ENCODE results near the gene IDH3G. TPM values are rescaled to one million over a fixed set of nuclear protein-coding genes. Genes with fewer than 3 reads are reported as not detected.

The IDH3G gene
- total RNA-seq, 1 donor from 2014 or later: 40.3 TPM

DNA sequence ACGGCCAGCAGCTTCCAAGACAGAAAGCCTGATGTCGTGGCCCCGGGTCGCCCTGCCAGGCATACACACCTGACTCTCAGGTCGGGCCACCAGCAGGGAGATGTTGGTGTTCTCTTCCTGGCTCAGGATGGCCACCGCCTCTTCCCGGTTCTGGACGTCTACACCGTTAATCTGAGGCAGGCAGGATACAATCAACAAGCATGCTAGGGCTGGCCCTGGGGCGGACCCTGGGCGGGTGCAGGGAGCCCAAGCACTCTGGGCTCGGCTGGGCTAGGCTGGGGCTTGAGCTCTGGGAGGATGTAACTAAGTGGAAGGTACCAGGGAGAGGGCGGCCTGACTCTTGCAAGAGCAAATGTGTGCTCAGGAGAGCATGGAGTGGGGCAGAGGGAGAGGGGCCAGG lies 11.3 kb upstream of the IDH3G start:
- DNase-seq (ENCODE audit: low spot score): no peak
- peaks cover 2% of the 10 kb centered on the region for H3K27me3 Mint-ChIP-seq (ENCODE audit: insufficient read depth, low read depth)
- Histone ChIP-seq H3K79me2 (ENCODE audit: low read depth) (no peaks in the 10 kb centered on the region), H3K4me1 (no peaks in the 10 kb centered on the region), H3F3A (ENCODE audit: low read depth) (no peaks in the 10 kb centered on the region), H3K9ac (no peak overlapping the region), H3K27me3 (no peaks in the 10 kb centered on the region), H3K27ac (no peak overlapping the region), H3K36me3 (no peaks in the 10 kb centered on the region), H2AFZ (replicated peaks) (no peak overlapping the region), H3K4me3 (no peak overlapping the region), H3K4me2 (no peak overlapping the region), H4K20me1 (ENCODE audit: low read depth) (no peaks in the 10 kb centered on the region), H3K9me3 (ENCODE audit: low read depth) (no peaks in the 10 kb centered on the region)
- TF ChIP-seq EZH2 (IDR thresholded peaks at IDR 0.05) (no peak), EZH2phosphoT487 (IDR thresholded peaks at IDR 0.05) (no peak)
- TF ChIP-seq, protein P1, sequence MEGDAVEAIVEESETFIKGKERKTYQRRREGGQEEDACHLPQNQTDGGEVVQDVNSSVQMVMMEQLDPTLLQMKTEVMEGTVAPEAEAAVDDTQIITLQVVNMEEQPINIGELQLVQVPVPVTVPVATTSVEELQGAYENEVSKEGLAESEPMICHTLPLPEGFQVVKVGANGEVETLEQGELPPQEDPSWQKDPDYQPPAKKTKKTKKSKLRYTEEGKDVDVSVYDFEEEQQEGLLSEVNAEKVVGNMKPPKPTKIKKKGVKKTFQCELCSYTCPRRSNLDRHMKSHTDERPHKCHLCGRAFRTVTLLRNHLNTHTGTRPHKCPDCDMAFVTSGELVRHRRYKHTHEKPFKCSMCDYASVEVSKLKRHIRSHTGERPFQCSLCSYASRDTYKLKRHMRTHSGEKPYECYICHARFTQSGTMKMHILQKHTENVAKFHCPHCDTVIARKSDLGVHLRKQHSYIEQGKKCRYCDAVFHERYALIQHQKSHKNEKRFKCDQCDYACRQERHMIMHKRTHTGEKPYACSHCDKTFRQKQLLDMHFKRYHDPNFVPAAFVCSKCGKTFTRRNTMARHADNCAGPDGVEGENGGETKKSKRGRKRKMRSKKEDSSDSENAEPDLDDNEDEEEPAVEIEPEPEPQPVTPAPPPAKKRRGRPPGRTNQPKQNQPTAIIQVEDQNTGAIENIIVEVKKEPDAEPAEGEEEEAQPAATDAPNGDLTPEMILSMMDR (IDR thresholded peaks at IDR 0.05): no peak
- H3K9me3 Mint-ChIP-seq: peaks cover 16% of the 10 kb centered on the region
- no peak overlapping the region for H3K27ac Mint-ChIP-seq
- peaks cover 8% of the 10 kb centered on the region for H3K36me3 Mint-ChIP-seq
- no peak overlapping the region for H3K4me3 Mint-ChIP-seq
- H3K4me1 Mint-ChIP-seq: no peaks in the 10 kb centered on the region

DNA sequence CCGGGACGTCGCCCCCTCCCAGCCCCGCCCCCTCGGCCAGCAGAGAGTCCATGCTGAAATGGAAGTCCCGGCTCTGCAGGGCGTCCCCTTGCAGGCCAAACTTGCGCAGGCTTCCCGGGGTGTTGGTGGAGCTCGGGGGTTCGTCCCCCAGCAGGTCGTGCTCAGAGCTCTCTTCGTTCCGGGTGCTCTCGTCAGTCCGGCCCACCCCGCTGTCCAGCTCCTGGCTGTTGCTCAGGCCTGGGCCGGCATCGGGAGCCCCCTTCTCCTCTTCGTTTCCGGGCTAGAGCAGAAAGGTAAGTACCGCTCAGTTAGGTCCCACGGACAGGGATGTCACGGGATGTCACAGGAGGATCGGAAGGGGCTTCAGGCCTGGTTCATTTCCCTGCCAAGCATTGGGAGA lies 10.4 kb upstream of the IDH3G start:
- Histone ChIP-seq H3K9me3 (ENCODE audit: low read depth) (no peaks in the 10 kb centered on the region), H3K4me1 (no peaks in the 10 kb centered on the region), H3K27ac (no peak overlapping the region), H3K9ac (no peak overlapping the region), H3K36me3 (no peaks in the 10 kb centered on the region), H3K4me2 (no peak overlapping the region), H3K79me2 (ENCODE audit: low read depth) (no peaks in the 10 kb centered on the region), H2AFZ (replicated peaks) (no peak overlapping the region), H3K27me3 (no peaks in the 10 kb centered on the region), H3F3A (ENCODE audit: low read depth) (no peaks in the 10 kb centered on the region), H4K20me1 (ENCODE audit: low read depth) (no peaks in the 10 kb centered on the region), H3K4me3 (no peak overlapping the region)
- TF ChIP-seq, protein P1 (IDR thresholded peaks at IDR 0.05): no peak
- no peak for TF ChIP-seq EZH2phosphoT487 (IDR thresholded peaks at IDR 0.05)
- no peak for TF ChIP-seq EZH2 (IDR thresholded peaks at IDR 0.05)
- Mint-ChIP-seq H3K9me3 (peaks cover 18% of the 10 kb centered on the region), H3K27ac (no peak overlapping the region), H3K27me3 (ENCODE audit: insufficient read depth, low read depth) (peaks cover 4% of the 10 kb centered on the region), H3K36me3 (peaks cover 8% of the 10 kb centered on the region), H3K4me1 (no peaks in the 10 kb centered on the region), H3K4me3 (no peak overlapping the region)
- DNase-seq (ENCODE audit: low spot score): no peak

DNA sequence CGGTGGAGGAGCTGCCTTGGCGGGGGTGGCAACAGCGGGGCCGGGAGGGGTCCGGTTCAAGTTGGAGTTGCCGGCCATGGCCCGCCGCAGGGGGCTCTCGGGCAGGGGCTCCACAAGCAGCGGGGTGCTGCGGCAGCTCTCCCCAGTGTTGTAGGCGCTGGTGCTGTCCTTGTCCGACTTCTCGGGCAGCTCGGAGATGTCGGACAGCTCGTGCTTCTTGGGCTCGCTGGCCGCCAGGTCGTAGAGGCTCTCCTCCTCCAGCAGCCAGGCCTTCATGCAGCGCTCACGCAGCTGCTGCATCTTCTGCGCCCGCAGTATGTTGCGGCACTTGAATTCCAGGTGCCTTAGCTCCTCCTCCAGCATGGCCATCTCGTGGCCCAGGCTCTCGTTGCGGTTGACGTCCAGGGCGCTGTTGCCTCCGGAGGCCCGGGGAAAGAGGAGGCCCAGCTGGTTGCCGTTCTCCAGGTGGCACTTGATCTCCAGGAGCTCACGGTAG lies 10.0 kb upstream of the IDH3G start:
- no peaks in the 10 kb centered on the region for H3K36me3 ChIP-seq

More for the DNA sequence above, 10.0 kb upstream of the IDH3G start:
- H3K4me2 ChIP-seq: no peak overlapping the region
- H3K4me3 ChIP-seq: no peak overlapping the region
- Mint-ChIP-seq H3K36me3 (peaks cover 8% of the 10 kb centered on the region), H3K4me3 (no peak overlapping the region), H3K27me3 (ENCODE audit: insufficient read depth, low read depth) (peaks cover 4% of the 10 kb centered on the region), H3K9me3 (peaks cover 17% of the 10 kb centered on the region), H3K27ac (no peak overlapping the region), H3K4me1 (no peaks in the 10 kb centered on the region)
- no peak overlapping the region for H3K27ac ChIP-seq
- no peak for DNase-seq (ENCODE audit: low spot score)
- no peaks in the 10 kb centered on the region for H4K20me1 ChIP-seq (ENCODE audit: low read depth)
- TF ChIP-seq, protein P1 (IDR thresholded peaks at IDR 0.05): no peak
- no peak for TF ChIP-seq EZH2phosphoT487 (IDR thresholded peaks at IDR 0.05)
- TF ChIP-seq EZH2 (IDR thresholded peaks at IDR 0.05): no peak
- no peaks in the 10 kb centered on the region for H3K4me1 ChIP-seq
- H3F3A ChIP-seq (ENCODE audit: low read depth): no peaks in the 10 kb centered on the region
- H3K27me3 ChIP-seq: no peaks in the 10 kb centered on the region
- no peaks in the 10 kb centered on the region for H3K9me3 ChIP-seq (ENCODE audit: low read depth)
- H2AFZ ChIP-seq (replicated peaks): no peak overlapping the region
- no peaks in the 10 kb centered on the region for H3K79me2 ChIP-seq (ENCODE audit: low read depth)
- H3K9ac ChIP-seq: no peak overlapping the region

Measured in neural progenitor cell (in vitro differentiated cells).